Ovary (tissue), 9 donors: ENCODE data around the gene EPM2A. TPM values are rescaled to one million over a fixed set of nuclear protein-coding genes. Genes with fewer than 3 reads are reported as not detected.
A peak's percentile ranks its signal among the peaks of the same experiment; 100 is the strongest.

Experiments
- DNase-seq, 5 donors: peaks; one replicate each; pipeline ENCODE4 v3.0.0-alpha.2; 2019 to 2020
- H3K27ac ChIP-seq, 2 donors: fragments of 200-600 bp; one replicate each; pipeline versions ENCODE4 v1.5.1 to v1.8.0; 2019 to 2022
- H3K27me3 ChIP-seq: fragments of 200-600 bp; one replicate; pipeline ENCODE4 v1.8.0; 2022
- H3K36me3 ChIP-seq: fragments of 200-600 bp; sonication (generic); one replicate; pipeline ENCODE4 v1.5.1; 2019
- H3K4me1 ChIP-seq: one replicate; pipeline ENCODE4 v1.8.1; 2013; ENCODE audit warnings: mild to moderate bottlenecking, moderate library complexity; ENCODE audit not compliant: insufficient read depth
- H3K4me3 ChIP-seq: fragments of 200-600 bp; sonication (generic); one replicate; pipeline ENCODE4 v1.5.1; 2017
- H3K9me3 ChIP-seq, 2 donors: fragments of 200-600 bp in 1 of 2; sonication (generic) in 1 of 2; one replicate each; pipeline versions ENCODE4 v1.5.1 to v1.8.1; 2013 to 2019; ENCODE audit warnings: mild to moderate bottlenecking in 1 of 2, moderate library complexity in 1 of 2
- CTCF ChIP-seq, 3 donors: fragments of 450-650 bp in 2 of 3; fragments of 200-600 bp in 1 of 3; IDR thresholded peaks; one replicate each; pipeline versions ENCODE4 v1.5.1 to v1.8.0; 2016 to 2022; ENCODE audit warnings: antibody characterized with exemption in 3 of 3, mild to moderate bottlenecking in 1 of 3
- EP300 ChIP-seq: sonication (generic); formaldehyde crosslinking; IDR thresholded peaks from one replicate; pipeline ENCODE4 v1.6.1; 2017; ENCODE audit warnings: antibody characterized with exemption
- POLR2A ChIP-seq: fragments of 450-650 bp; IDR thresholded peaks from one replicate; pipeline ENCODE4 v1.6.1; 2017; ENCODE audit warnings: antibody characterized with exemption, mild to moderate bottlenecking, moderate library complexity
- WGBS, 3 donors: extraction: QIAGEN DNeasy Blood & Tissue Kit in 1 of 3; methylation state at CpG; one replicate each; pipeline versions ENCODE4 v1.1.5 to v1.1.7; 2013 to 2017; 5-methylcytosine and 5-hydroxymethylcytosine counted together
- intact Hi-C, 4 donors: fragments of 100-400 bp; cut with DNase I; formaldehyde crosslinking; loops; one replicate each; pipeline versions ENCODE4 v1.11.0 to v1.15.1; 2022 to 2023
- polyA plus RNA-seq, 2 donors: library from polyadenylated mRNA; stranded (reverse); fragments of 200-250 nt in 1 of 2; fragments of 350-450 nt in 1 of 2; fragmentation: Illumina TruSeq in 1 of 2; extraction: RNeasy Lipid Tissue Mini Kit (QIAGEN cat#74804) in 1 of 2; gene quantifications; one replicate each; pipeline ENCODE4 v1.2.3, GENCODE V29; 2013 to 2014
- total RNA-seq, 7 donors: library from RNA; depleted of rRNA in 2 of 7; stranded (reverse); fragments of >200 nt in 2 of 7; fragmentation: NEBNext Ultra II Directional in 3 of 7; extraction: Animal tissue kit (Norgen Biotek cat#: 25700) in 3 of 7; gene quantifications; one replicate each; pipeline versions ENCODE4 v1.1.0 to v1.2.4, GENCODE V29; 2016 to 2023
- donor health status: DM: no; HTN: no; CAD: no; lungs with moderate emphysema.
- donor health status: DM: no; HTN: no; CAD: no.
- donor health status: Bipolar disorder and iron deficiency.
- donor health status: DM: yes; HTN: yes; CAD: no.
- donor health status: DM: no; HTN: no; CAD: no.
- donor health status: DM: yes; HTN: yes; CAD: no.

Gene EPM2A
- total and polyA plus RNA-seq, 9 donors, result 6.0 to 23.9 (median 17.5) TPM

GRCh38 chr6:145643760-145644159 is 91.6 kb downstream of the EPM2A start:
- Histone ChIP-seq H3K9me3 (no peaks in the 10 kb centered on the region), H3K27me3 (no peaks in the 10 kb centered on the region), H3K4me1 (no peaks in the 10 kb centered on the region), H3K36me3 (no peaks in the 10 kb centered on the region), H3K4me3 (no peak overlapping the region), H3K27ac (no peak overlapping the region)
- no peak for DNase-seq
- intact Hi-C loops, result no loop called here
- 47 to 67% (median 67%) methylated on average over 3 of the region's 3 CpGs for WGBS, 3 donors
- TF ChIP-seq POLR2A (no peak), CTCF (IDR thresholded peaks at IDR 0.05) (no peak), EP300 (no peak)

- H3K36me3 ChIP-seq, result no peaks in the 10 kb centered on the region
- intact Hi-C loops, result no loop called here
- WGBS, 3 donors, result 52 to 54% (median 52%) methylated on average over 11 of the region's 11 CpGs
- TF ChIP-seq EP300, result no peak
- TF ChIP-seq CTCF (IDR thresholded peaks at IDR 0.05), result peak; percentile 39 to 60 (median 53)
- H3K27ac ChIP-seq, result no peak overlapping the region
- no peaks in the 10 kb centered on the region for H3K9me3 ChIP-seq
- H3K27me3 ChIP-seq, result no peaks in the 10 kb centered on the region
- DNase-seq, result peak; percentile 62 to 85 (median 82)
- no peak overlapping the region for H3K4me3 ChIP-seq
- H3K4me1 ChIP-seq, result no peaks in the 10 kb centered on the region
Measured at GRCh38 chr6:145633981-145634627, 101.2 kb downstream of the EPM2A start.

- H3K4me1 ChIP-seq, result no peaks in the 10 kb centered on the region
- no peaks in the 10 kb centered on the region for H3K27me3 ChIP-seq
- H3K9me3 ChIP-seq, result no peaks in the 10 kb centered on the region
- no peak overlapping the region for H3K27ac ChIP-seq
- no peak overlapping the region for H3K4me3 ChIP-seq
- H3K36me3 ChIP-seq, result no peaks in the 10 kb centered on the region
- DNase-seq, result no peak
- TF ChIP-seq POLR2A (no peak), CTCF (IDR thresholded peaks at IDR 0.05) (no peak), EP300 (no peak)
- intact Hi-C loops, result no loop called here
- 92 to 95% (median 94%) methylated on average over 6 of the region's 6 CpGs for WGBS, 3 donors
Measured at GRCh38 chr6:145632971-145633370, 102.3 kb downstream of the EPM2A start.

GRCh38 chr6:145631374-145631773 is 103.9 kb downstream of the EPM2A start:
- Histone ChIP-seq H3K9me3 (no peaks in the 10 kb centered on the region), H3K4me1 (no peaks in the 10 kb centered on the region), H3K4me3 (no peak overlapping the region), H3K27ac (no peak overlapping the region), H3K27me3 (no peaks in the 10 kb centered on the region), H3K36me3 (no peaks in the 10 kb centered on the region)
- intact Hi-C loops, result no loop called here
- no peak for DNase-seq
- TF ChIP-seq EP300 (no peak), POLR2A (no peak), CTCF (IDR thresholded peaks at IDR 0.05) (no peak)
